Gastroesophageal sphincter (tissue), 3 donors: ENCODE measurements around the gene FGA.

ENCODE experiments used
- CTCF ChIP-seq, 4 experiments: fragments of 200-600 bp in 2 of 4; fragments of 450-650 bp in 2 of 4; sonication (generic) in 1 of 4; IDR thresholded peaks; one replicate each; pipeline ENCODE4 v1.5.1; 2017 to 2019; ENCODE audit warnings: antibody characterized with exemption in 4 of 4, mild to moderate bottlenecking in 2 of 4, moderate library complexity in 2 of 4
- EP300 ChIP-seq: sonication (generic); formaldehyde crosslinking; IDR thresholded peaks from one replicate; pipeline ENCODE4 v1.6.1; 2017; ENCODE audit warnings: antibody characterized with exemption, mild to moderate bottlenecking
- POLR2A ChIP-seq, 2 donors: fragments of 450-650 bp; IDR thresholded peaks; one replicate each; pipeline ENCODE4 v1.6.1; 2017; ENCODE audit warnings: antibody characterized with exemption in 2 of 2, mild to moderate bottlenecking in 2 of 2, moderate library complexity in 1 of 2
- POLR2AphosphoS5 ChIP-seq: sonication (generic); formaldehyde crosslinking; IDR thresholded peaks from one replicate; pipeline ENCODE4 v1.6.1; 2017; ENCODE audit warnings: antibody characterized with exemption

GRCh38 chr4:154634058-154634457 is 43.5 kb upstream of the FGA start:
- TF ChIP-seq POLR2A (IDR thresholded peaks at IDR 0.05) (no peak), POLR2AphosphoS5 (no peak), EP300 (no peak), CTCF (IDR thresholded peaks at IDR 0.05) (no peak)
